WTC11 (cell line): ENCODE measurements around the gene JMJD6. TPM values are rescaled to one million over a fixed set of nuclear protein-coding genes. Genes with fewer than 3 reads are reported as not detected.

Experiments
- ATAC-seq: fragments of 200-7000 bp; cut with Tn5 transposase; 2 replicates; pipeline ENCODE4 v1.10.0; 2021; ENCODE audit warnings: mild to moderate bottlenecking, moderate library complexity
- CTCF ChIA-PET: fragments of 300-600 bp; sonication (Branson Sonifier 250); formaldehyde crosslinking; loops from one replicate; lab custom pipeline; 2021; ENCODE audit warnings: antibody characterized with exemption; lab: Charles Lee
- POLR2A ChIA-PET: fragments of 350-600 bp; sonication (Branson Sonifier 250); formaldehyde crosslinking; loops from one replicate; lab custom pipeline; 2021; ENCODE audit warnings: antibody characterized with exemption; lab: Charles Lee
- DNase-seq: peaks from one replicate; pipeline ENCODE4 v3.0.0; 2021; ENCODE audit warnings: low spot score
- H3K27ac Mint-ChIP-seq: 2 replicates; pipeline ENCODE4 v1.8.0; 2021; ENCODE audit warnings: mixed read lengths
- H3K27me3 Mint-ChIP-seq: 2 replicates; pipeline ENCODE4 v1.8.0; 2021; ENCODE audit warnings: low read depth, mild to moderate bottlenecking, moderate library complexity, mixed read lengths
- H3K36me3 Mint-ChIP-seq: 2 replicates; pipeline ENCODE4 v1.8.0; 2021; ENCODE audit warnings: mixed read lengths
- H3K4me1 Mint-ChIP-seq: 2 replicates; pipeline ENCODE4 v1.8.0; 2022; ENCODE audit warnings: mixed read lengths
- H3K4me3 Mint-ChIP-seq: 2 replicates; pipeline ENCODE4 v1.8.0; 2021; ENCODE audit warnings: mild to moderate bottlenecking, moderate library complexity, mixed read lengths
- H3K9me3 Mint-ChIP-seq: 2 replicates; pipeline ENCODE4 v1.8.0; 2021; ENCODE audit warnings: mixed read lengths
- E2F4 ChIP-seq: sonication (generic); formaldehyde crosslinking; IDR thresholded peaks from 2 replicates; pipeline ENCODE4 v1.8.1; 2022; ENCODE audit warnings: low read depth, mild to moderate bottlenecking, moderate library complexity, missing genetic modification reagents, borderline replicate concordance
- FOXJ3 ChIP-seq: sonication (generic); formaldehyde crosslinking; IDR thresholded peaks from 2 replicates; pipeline ENCODE4 v1.9.0; 2021; ENCODE audit warnings: missing genetic modification reagents, mild to moderate bottlenecking, borderline replicate concordance
- FOXK1 ChIP-seq: sonication (generic); formaldehyde crosslinking; IDR thresholded peaks from 2 replicates; pipeline ENCODE4 v1.8.0; 2022; ENCODE audit warnings: mild to moderate bottlenecking, moderate library complexity, missing genetic modification reagents
- HMGXB4 ChIP-seq: sonication (generic); formaldehyde crosslinking; IDR thresholded peaks from 2 replicates; pipeline ENCODE4 v1.8.1; 2023; ENCODE audit warnings: mild to moderate bottlenecking, moderate library complexity, missing genetic modification reagents
- MAX ChIP-seq: sonication (generic); formaldehyde crosslinking; IDR thresholded peaks from 2 replicates; pipeline ENCODE4 v1.8.0; 2022; ENCODE audit warnings: mild to moderate bottlenecking, missing genetic modification reagents
- NR1H2 ChIP-seq: sonication (generic); formaldehyde crosslinking; IDR thresholded peaks from 2 replicates; pipeline ENCODE4 v1.9.0; 2021; ENCODE audit warnings: mild to moderate bottlenecking, moderate library complexity, missing genetic modification reagents
- OVOL2 ChIP-seq: fragments of 250-450 bp; sonication (Bioruptor Pico); IDR thresholded peaks from 2 replicates; pipeline ENCODE4 v1.9.0; 2021; ENCODE audit warnings: mild to moderate bottlenecking, borderline replicate concordance
- SOX15 ChIP-seq: fragments of 250-450 bp; sonication (Bioruptor Pico); IDR thresholded peaks from 2 replicates; pipeline ENCODE4 v1.9.0; 2021; ENCODE audit warnings: mild to moderate bottlenecking
- SP1 ChIP-seq: sonication (generic); formaldehyde crosslinking; conservative IDR thresholded peaks from 2 replicates; pipeline ENCODE4 v1.8.1; 2022; ENCODE audit warnings: missing genetic modification reagents
- TEAD4 ChIP-seq: sonication (generic); formaldehyde crosslinking; IDR thresholded peaks from 2 replicates; pipeline ENCODE4 v1.8.0; 2022; ENCODE audit warnings: mild to moderate bottlenecking, missing genetic modification reagents
- ZNF512 ChIP-seq: sonication (generic); formaldehyde crosslinking; IDR thresholded peaks from 2 replicates; pipeline ENCODE4 v1.8.1; 2022; ENCODE audit warnings: missing genetic modification reagents, borderline replicate concordance
- total RNA-seq: library from RNA; stranded (reverse); gene quantifications from 3 replicates; pipeline ENCODE4 v1.2.3, GENCODE V29; 2021
- TF ChIP-seq, protein P1 (sequence below): sonication (generic); formaldehyde crosslinking; IDR thresholded peaks from 2 replicates; pipeline ENCODE4 v1.8.1; 2023; ENCODE audit warnings: mild to moderate bottlenecking, missing genetic modification reagents, borderline replicate concordance
- TF ChIP-seq, protein P2 (sequence below): sonication (generic); formaldehyde crosslinking; IDR thresholded peaks from 2 replicates; pipeline ENCODE4 v1.8.1; 2023; ENCODE audit warnings: mild to moderate bottlenecking, missing genetic modification reagents, moderate library complexity
- TF ChIP-seq, protein P3 (sequence below): sonication (generic); formaldehyde crosslinking; conservative IDR thresholded peaks from 2 replicates; pipeline ENCODE4 v1.8.1; 2023; ENCODE audit warnings: mild to moderate bottlenecking, low read depth, missing genetic modification reagents, moderate library complexity
- TF ChIP-seq, protein P4 (sequence below): sonication (generic); formaldehyde crosslinking; IDR thresholded peaks from 2 replicates; pipeline ENCODE4 v1.8.1; 2023; ENCODE audit warnings: mild to moderate bottlenecking, missing genetic modification reagents, moderate library complexity

The JMJD6 gene
- total RNA-seq, 1 experiment from 2014 or later: 21.6 TPM

GRCh38 chr17:76735006-76735405 lies 8.6 kb upstream of the JMJD6 start:
- ATAC-seq (no peak), DNase-seq (no peak)
- H3K36me3 Mint-ChIP-seq: peaks cover 47% of the 10 kb centered on the region
- H3K9me3 Mint-ChIP-seq: no peaks in the 10 kb centered on the region
- ChIA-PET CTCF (no interaction called here), POLR2A (no interaction called here)
- H3K27me3 Mint-ChIP-seq: no peaks in the 10 kb centered on the region
- peaks cover 42% of the 10 kb centered on the region for H3K4me1 Mint-ChIP-seq
- peak overlapping the region; percentile 99 for H3K4me3 Mint-ChIP-seq
- H3K27ac Mint-ChIP-seq: peak overlapping the region; percentile 98
- TF ChIP-seq FOXJ3 (CRISPR knock-in tag) (no peak), FOXK1 (no peak), HMGXB4 (CRISPR knock-in tag) (no peak), TEAD4 (CRISPR knock-in tag) (no peak), MAX (CRISPR knock-in tag) (no peak), NR1H2 (no peak), SOX15 (no peak), OVOL2 (CRISPR knock-in tag) (no peak), E2F4 (CRISPR knock-in tag) (no peak), SP1 (no peak), ZNF512 (CRISPR knock-in tag) (no peak)
- TF ChIP-seq, protein P1, sequence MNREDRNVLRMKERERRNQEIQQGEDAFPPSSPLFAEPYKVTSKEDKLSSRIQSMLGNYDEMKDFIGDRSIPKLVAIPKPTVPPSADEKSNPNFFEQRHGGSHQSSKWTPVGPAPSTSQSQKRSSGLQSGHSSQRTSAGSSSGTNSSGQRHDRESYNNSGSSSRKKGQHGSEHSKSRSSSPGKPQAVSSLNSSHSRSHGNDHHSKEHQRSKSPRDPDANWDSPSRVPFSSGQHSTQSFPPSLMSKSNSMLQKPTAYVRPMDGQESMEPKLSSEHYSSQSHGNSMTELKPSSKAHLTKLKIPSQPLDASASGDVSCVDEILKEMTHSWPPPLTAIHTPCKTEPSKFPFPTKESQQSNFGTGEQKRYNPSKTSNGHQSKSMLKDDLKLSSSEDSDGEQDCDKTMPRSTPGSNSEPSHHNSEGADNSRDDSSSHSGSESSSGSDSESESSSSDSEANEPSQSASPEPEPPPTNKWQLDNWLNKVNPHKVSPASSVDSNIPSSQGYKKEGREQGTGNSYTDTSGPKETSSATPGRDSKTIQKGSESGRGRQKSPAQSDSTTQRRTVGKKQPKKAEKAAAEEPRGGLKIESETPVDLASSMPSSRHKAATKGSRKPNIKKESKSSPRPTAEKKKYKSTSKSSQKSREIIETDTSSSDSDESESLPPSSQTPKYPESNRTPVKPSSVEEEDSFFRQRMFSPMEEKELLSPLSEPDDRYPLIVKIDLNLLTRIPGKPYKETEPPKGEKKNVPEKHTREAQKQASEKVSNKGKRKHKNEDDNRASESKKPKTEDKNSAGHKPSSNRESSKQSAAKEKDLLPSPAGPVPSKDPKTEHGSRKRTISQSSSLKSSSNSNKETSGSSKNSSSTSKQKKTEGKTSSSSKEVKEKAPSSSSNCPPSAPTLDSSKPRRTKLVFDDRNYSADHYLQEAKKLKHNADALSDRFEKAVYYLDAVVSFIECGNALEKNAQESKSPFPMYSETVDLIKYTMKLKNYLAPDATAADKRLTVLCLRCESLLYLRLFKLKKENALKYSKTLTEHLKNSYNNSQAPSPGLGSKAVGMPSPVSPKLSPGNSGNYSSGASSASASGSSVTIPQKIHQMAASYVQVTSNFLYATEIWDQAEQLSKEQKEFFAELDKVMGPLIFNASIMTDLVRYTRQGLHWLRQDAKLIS (CRISPR knock-in tag): no peak
- TF ChIP-seq, protein P2, sequence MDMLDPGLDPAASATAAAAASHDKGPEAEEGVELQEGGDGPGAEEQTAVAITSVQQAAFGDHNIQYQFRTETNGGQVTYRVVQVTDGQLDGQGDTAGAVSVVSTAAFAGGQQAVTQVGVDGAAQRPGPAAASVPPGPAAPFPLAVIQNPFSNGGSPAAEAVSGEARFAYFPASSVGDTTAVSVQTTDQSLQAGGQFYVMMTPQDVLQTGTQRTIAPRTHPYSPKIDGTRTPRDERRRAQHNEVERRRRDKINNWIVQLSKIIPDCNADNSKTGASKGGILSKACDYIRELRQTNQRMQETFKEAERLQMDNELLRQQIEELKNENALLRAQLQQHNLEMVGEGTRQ (CRISPR knock-in tag): no peak
- TF ChIP-seq, protein P3, sequence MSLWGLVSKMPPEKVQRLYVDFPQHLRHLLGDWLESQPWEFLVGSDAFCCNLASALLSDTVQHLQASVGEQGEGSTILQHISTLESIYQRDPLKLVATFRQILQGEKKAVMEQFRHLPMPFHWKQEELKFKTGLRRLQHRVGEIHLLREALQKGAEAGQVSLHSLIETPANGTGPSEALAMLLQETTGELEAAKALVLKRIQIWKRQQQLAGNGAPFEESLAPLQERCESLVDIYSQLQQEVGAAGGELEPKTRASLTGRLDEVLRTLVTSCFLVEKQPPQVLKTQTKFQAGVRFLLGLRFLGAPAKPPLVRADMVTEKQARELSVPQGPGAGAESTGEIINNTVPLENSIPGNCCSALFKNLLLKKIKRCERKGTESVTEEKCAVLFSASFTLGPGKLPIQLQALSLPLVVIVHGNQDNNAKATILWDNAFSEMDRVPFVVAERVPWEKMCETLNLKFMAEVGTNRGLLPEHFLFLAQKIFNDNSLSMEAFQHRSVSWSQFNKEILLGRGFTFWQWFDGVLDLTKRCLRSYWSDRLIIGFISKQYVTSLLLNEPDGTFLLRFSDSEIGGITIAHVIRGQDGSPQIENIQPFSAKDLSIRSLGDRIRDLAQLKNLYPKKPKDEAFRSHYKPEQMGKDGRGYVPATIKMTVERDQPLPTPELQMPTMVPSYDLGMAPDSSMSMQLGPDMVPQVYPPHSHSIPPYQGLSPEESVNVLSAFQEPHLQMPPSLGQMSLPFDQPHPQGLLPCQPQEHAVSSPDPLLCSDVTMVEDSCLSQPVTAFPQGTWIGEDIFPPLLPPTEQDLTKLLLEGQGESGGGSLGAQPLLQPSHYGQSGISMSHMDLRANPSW (CRISPR knock-in tag): no peak
- TF ChIP-seq, protein P4, sequence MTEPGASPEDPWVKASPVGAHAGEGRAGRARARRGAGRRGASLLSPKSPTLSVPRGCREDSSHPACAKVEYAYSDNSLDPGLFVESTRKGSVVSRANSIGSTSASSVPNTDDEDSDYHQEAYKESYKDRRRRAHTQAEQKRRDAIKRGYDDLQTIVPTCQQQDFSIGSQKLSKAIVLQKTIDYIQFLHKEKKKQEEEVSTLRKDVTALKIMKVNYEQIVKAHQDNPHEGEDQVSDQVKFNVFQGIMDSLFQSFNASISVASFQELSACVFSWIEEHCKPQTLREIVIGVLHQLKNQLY (CRISPR knock-in tag): no peak
- TF ChIP-seq, all 79 proteins: peak for 0
